Upper lobe of right lung (tissue), 1 donor: ENCODE measurements around the gene SH3GLB1. TPM values are rescaled to one million over a fixed set of nuclear protein-coding genes. Genes with fewer than 3 reads are reported as not detected.
A peak's percentile ranks its signal among the peaks of the same experiment; 100 is the strongest.

Experiments
- ATAC-seq: fragments of 200-7000 bp; cut with Tn5 transposase; one replicate; pipeline ENCODE4 v1.9.1; 2020; ENCODE audit warnings: mild to moderate bottlenecking, moderate library complexity
- DNase-seq: peaks from one replicate; pipeline ENCODE4 v3.0.0-alpha.2; 2020
- H3K27ac ChIP-seq: fragments of 200-600 bp; one replicate; pipeline ENCODE4 v1.8.0; 2022
- H3K27me3 ChIP-seq: fragments of 200-600 bp; one replicate; pipeline ENCODE4 v1.8.0; 2022; ENCODE audit warnings: mild to moderate bottlenecking
- H3K36me3 ChIP-seq: fragments of 200-600 bp; one replicate; pipeline ENCODE4 v1.8.0; 2022
- H3K4me1 ChIP-seq: fragments of 200-600 bp; one replicate; pipeline ENCODE4 v1.8.0; 2022
- H3K4me3 ChIP-seq: fragments of 200-600 bp; one replicate; pipeline ENCODE4 v1.8.0; 2022; ENCODE audit warnings: mild to moderate bottlenecking
- H3K9me3 ChIP-seq: fragments of 200-600 bp; one replicate; pipeline ENCODE4 v1.8.0; 2022
- intact Hi-C: fragments of 100-400 bp; cut with DNase I; formaldehyde crosslinking; loops from one replicate; pipeline ENCODE4 v1.11.0; 2022
- total RNA-seq: library from RNA; stranded (reverse); fragmentation: NEBNext Ultra II Directional; extraction: Animal tissue kit (Norgen Biotek cat#: 25700); gene quantifications from one replicate; pipeline ENCODE4 v1.2.1, GENCODE V29; 2021
- TF ChIP-seq, protein P1 (sequence below): fragments of 200-600 bp; IDR thresholded peaks from one replicate; pipeline ENCODE4 v1.8.0; 2022; ENCODE audit warnings: antibody characterized with exemption
- donor health status: DM: no; HTN: yes; CAD: no; lungs with severe emphysema.

Gene SH3GLB1
- total RNA-seq, 1 donor from 2014 or later: 105 TPM

DNA sequence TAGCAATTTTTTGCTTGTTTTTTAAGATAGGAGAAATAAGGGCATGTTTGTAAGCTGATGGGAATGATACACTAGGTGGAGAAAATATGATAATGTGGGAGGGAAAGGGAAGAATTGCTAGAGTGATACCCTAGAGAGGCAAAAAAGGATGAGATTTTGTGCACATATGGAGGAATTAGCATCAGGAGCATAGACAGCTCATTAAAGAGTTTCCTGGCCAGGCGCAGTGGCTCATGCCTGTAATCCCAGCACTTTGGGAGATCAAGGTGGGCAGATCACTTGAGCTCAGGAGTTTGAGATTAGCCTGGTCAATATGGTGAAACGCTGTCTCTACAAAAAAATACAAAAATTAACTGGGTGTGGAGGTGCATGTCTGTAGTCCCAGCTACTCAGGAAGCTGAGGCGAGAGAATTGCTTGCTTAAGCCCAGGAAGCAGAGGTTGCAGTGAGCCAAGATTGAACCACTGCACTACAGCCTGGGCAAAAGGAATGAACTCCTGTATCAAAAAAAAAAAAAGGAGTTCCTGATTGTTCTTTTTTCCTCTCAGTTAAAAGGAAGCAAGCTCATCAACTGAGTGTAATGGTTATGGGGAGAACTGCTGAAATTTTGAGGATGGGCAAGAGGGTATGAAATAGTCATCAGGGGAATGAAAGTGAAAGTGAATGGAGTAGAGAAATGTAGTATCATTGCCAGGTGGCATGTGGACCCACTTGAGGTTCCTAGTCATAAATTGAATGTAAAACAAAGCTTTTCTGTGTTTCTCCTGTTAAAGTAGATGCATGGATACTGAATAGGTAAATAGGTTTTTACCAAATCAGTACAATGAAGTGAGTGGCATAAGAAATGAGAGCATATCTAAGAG, 35.5 kb downstream of the SH3GLB1 start:
- Histone ChIP-seq H3K4me1 (peaks cover 13% of the 10 kb centered on the region), H3K36me3 (peaks cover 81% of the 10 kb centered on the region), H3K4me3 (no peak overlapping the region), H3K27ac (no peak overlapping the region), H3K9me3 (no peaks in the 10 kb centered on the region), H3K27me3 (no peaks in the 10 kb centered on the region)
- ATAC-seq (peak; percentile 54), DNase-seq (no peak)
- TF ChIP-seq, protein P1, sequence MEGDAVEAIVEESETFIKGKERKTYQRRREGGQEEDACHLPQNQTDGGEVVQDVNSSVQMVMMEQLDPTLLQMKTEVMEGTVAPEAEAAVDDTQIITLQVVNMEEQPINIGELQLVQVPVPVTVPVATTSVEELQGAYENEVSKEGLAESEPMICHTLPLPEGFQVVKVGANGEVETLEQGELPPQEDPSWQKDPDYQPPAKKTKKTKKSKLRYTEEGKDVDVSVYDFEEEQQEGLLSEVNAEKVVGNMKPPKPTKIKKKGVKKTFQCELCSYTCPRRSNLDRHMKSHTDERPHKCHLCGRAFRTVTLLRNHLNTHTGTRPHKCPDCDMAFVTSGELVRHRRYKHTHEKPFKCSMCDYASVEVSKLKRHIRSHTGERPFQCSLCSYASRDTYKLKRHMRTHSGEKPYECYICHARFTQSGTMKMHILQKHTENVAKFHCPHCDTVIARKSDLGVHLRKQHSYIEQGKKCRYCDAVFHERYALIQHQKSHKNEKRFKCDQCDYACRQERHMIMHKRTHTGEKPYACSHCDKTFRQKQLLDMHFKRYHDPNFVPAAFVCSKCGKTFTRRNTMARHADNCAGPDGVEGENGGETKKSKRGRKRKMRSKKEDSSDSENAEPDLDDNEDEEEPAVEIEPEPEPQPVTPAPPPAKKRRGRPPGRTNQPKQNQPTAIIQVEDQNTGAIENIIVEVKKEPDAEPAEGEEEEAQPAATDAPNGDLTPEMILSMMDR: no peak
- intact Hi-C loops: no loop called here

DNA sequence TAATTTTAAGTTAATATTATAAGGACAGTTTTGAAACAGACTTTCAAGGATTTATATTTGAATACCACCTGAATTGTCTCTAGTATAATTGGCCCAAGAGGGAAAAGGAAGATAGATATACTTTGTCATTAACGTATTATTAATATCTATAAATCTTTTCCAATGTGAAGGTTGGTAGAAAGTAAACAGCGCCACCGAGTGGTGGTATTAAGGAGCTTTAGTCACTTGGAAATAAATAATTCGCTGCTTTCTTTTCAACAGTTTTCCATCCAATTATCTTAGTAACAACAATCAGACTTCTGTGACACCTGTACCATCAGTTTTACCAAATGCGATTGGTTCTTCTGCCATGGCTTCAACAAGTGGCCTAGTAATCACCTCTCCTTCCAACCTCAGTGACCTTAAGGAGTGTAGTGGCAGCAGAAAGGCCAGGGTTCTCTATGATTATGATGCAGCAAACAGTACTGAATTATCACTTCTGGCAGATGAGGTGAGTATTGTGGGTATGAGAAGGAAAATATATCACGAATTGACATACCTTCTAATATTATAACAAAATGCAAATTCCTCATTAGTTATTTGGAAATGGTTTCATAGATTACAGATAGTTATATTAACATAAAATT, 37.7 kb downstream of the SH3GLB1 start:
- Histone ChIP-seq H3K36me3 (peaks cover 73% of the 10 kb centered on the region), H3K9me3 (no peaks in the 10 kb centered on the region), H3K27ac (no peak overlapping the region), H3K27me3 (no peaks in the 10 kb centered on the region), H3K4me1 (peaks cover 13% of the 10 kb centered on the region), H3K4me3 (no peak overlapping the region)
- ATAC-seq: peak; percentile 27
- intact Hi-C loops: no loop called here
- TF ChIP-seq, protein P1: peak; percentile 69
- DNase-seq: no peak

DNA sequence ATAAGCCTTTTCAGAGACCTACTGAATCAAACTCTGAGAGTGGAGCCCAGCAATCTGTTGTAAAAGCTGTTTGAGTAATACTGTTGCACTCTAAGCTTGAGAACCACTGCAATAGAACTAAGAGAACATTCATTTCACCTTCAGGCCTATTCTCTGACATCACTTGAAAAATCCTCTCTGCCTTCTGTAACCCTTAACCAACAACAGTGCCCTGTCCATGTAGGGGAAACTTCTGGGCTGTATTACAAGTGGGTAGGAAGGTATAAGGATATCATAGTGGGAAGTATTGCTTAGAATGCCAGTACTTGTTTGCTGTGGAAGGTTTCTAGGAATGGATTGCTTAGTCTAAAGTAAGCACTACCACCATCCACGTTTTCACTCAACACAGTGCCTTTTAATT, 42.9 kb downstream of the SH3GLB1 start:
- no peak for DNase-seq
- Histone ChIP-seq H3K4me3 (no peak overlapping the region), H3K27me3 (no peaks in the 10 kb centered on the region), H3K4me1 (no peaks in the 10 kb centered on the region), H3K9me3 (no peaks in the 10 kb centered on the region), H3K36me3 (peaks cover 40% of the 10 kb centered on the region), H3K27ac (no peak overlapping the region)
- ATAC-seq: no peak
- intact Hi-C loops: no loop called here
- TF ChIP-seq, protein P1: no peak

DNA sequence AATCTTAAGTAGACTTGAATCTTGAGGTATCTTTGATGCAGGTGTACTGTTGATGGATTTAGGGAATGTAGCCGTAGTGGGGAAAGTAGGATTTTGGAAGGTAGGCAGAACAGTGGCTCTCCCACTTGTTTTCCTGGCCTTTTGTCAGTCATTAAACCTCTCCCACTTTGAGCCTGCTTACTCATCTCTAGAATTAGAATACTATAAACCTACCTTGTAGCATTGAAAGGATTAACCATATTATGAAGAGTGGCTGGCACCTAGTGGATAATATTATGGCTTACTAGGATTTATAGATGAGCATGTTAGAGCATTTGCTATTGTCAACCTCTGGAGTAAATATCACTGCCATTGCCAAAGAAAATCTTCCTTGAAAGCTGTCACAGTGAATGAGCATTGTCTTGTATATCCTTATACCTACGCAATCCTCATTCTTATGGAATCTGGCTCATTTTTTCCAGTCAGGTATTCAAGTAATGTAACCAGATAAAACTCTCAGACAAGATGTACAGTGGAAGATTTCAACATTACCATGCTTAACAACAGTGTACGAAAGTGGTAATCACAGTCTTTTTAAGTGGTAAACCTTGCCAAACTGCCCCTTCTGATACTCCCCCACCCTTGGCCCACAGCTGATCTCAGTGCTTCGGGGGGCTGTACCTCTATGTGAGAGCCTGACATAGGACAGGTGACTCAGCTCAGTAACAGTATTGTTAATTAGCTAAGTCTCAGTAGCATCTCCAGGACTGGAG, 44.4 kb downstream of the SH3GLB1 start:
- H3K4me3 ChIP-seq: no peak overlapping the region
- ATAC-seq (no peak), DNase-seq (no peak)
- no peaks in the 10 kb centered on the region for H3K27me3 ChIP-seq
- H3K9me3 ChIP-seq: no peaks in the 10 kb centered on the region
- TF ChIP-seq, protein P1: no peak
- peaks cover 25% of the 10 kb centered on the region for H3K36me3 ChIP-seq
- intact Hi-C loops: no loop called here
- no peak overlapping the region for H3K27ac ChIP-seq
- H3K4me1 ChIP-seq: no peaks in the 10 kb centered on the region

DNA sequence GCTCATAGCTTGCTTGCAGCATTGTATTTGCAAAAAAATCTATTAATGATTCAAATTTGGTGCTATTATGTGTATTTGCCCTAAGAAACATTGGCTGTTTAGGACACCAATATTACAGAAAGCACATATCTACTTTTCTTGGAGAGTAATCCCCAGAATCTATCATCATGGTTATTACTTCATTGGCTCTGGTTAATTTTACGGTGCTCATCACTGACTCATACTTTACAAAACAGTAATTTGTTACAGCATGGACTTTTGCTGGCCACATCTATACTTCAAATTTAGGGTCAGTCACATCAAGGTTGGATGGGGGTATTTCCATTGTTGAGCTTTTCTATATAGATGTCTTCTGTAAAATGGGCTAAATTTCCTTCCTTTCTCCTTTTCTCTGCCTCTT, 45.7 kb downstream of the SH3GLB1 start:
- DNase-seq: no peak
- intact Hi-C loops: no loop called here
- H3K4me3 ChIP-seq: no peak overlapping the region
- TF ChIP-seq, protein P1: no peak
- H3K4me1 ChIP-seq: no peaks in the 10 kb centered on the region
- peaks cover 12% of the 10 kb centered on the region for H3K36me3 ChIP-seq
- H3K27ac ChIP-seq: no peak overlapping the region
- no peaks in the 10 kb centered on the region for H3K9me3 ChIP-seq
- no peaks in the 10 kb centered on the region for H3K27me3 ChIP-seq
- no peak for ATAC-seq
